ENCODE data around the gene TK2.

TK2 gene

GRCh38 chr16:66458853-66459252 is 91.1 kb downstream of the TK2 start:
- no peak for TF ChIP-seq CTCF (IDR thresholded peaks at IDR 0.05)

GRCh38 chr16:66458292-66458691 is 91.6 kb downstream of the TK2 start:
- no peak for TF ChIP-seq CTCF (IDR thresholded peaks at IDR 0.05)
